ENCODE measurements around the gene CNTNAP2. TPM values are rescaled to one million over a fixed set of nuclear protein-coding genes. Genes with fewer than 3 reads are reported as not detected.

The CNTNAP2 gene
- total RNA-seq, 4 donors from 2014 or later = 0.25 to 0.89 (median 0.30) TPM; not detected in 1

DNA sequence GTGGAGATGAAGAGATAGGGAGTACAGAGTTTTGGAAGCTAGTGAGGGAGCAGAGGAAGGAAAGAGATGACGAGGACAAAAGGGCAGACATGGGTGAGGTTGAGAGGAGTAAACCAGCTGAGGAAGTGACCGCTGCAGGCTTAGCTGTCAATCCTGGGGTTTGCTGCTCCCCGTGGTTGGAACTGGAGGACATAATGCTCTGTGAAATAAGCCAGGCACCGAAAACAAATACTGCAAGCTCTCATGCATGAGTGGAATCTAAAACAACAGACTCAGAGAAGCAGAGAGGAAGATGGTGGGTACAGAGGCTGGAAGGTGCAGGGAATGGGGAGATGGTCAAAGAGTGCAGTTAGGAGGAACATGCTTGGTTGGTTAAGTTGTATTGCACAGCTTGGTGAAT lies 1991.8 kb downstream of the CNTNAP2 start:
- 68% methylated on average over 4 of the region's 4 CpGs for WGBS
- no peaks in the 10 kb centered on the region for H3K36me3 ChIP-seq
- H3K4me3 ChIP-seq = no peak overlapping the region
- H3K27ac ChIP-seq = no peak overlapping the region
- no peak for DNase-seq (ENCODE audit: low spot score in 2 of 2)
- no peaks in the 10 kb centered on the region for H3K27me3 ChIP-seq
- H3K9me3 ChIP-seq = no peaks in the 10 kb centered on the region
- TF ChIP-seq POLR2A (IDR thresholded peaks at IDR 0.05) (no peak), EP300 (IDR thresholded peaks at IDR 0.05) (no peak), POLR2AphosphoS5 (IDR thresholded peaks at IDR 0.05) (no peak)
- TF ChIP-seq, protein P1, sequence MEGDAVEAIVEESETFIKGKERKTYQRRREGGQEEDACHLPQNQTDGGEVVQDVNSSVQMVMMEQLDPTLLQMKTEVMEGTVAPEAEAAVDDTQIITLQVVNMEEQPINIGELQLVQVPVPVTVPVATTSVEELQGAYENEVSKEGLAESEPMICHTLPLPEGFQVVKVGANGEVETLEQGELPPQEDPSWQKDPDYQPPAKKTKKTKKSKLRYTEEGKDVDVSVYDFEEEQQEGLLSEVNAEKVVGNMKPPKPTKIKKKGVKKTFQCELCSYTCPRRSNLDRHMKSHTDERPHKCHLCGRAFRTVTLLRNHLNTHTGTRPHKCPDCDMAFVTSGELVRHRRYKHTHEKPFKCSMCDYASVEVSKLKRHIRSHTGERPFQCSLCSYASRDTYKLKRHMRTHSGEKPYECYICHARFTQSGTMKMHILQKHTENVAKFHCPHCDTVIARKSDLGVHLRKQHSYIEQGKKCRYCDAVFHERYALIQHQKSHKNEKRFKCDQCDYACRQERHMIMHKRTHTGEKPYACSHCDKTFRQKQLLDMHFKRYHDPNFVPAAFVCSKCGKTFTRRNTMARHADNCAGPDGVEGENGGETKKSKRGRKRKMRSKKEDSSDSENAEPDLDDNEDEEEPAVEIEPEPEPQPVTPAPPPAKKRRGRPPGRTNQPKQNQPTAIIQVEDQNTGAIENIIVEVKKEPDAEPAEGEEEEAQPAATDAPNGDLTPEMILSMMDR (IDR thresholded peaks at IDR 0.05) = no peak
- no peaks in the 10 kb centered on the region for H3K4me1 ChIP-seq

- H3K27me3 ChIP-seq = no peaks in the 10 kb centered on the region
- TF ChIP-seq EP300 (IDR thresholded peaks at IDR 0.05) (no peak), POLR2AphosphoS5 (IDR thresholded peaks at IDR 0.05) (no peak)
- no peak overlapping the region for H3K27ac ChIP-seq
- no peak for DNase-seq (ENCODE audit: low spot score in 2 of 2)
- H3K4me1 ChIP-seq = no peaks in the 10 kb centered on the region
- H3K9me3 ChIP-seq = no peaks in the 10 kb centered on the region
- WGBS = 83% methylated on average over 12 of the region's 13 CpGs
- H3K36me3 ChIP-seq = no peaks in the 10 kb centered on the region
- H3K4me3 ChIP-seq = no peak overlapping the region
Measured at GRCh38 chr7:148110097-148110868, 1993.7 kb downstream of the CNTNAP2 start.

- no peak overlapping the region for H3K4me3 ChIP-seq
- no peaks in the 10 kb centered on the region for H3K4me1 ChIP-seq
- no peak for DNase-seq (ENCODE audit: low spot score in 2 of 2)
- 38% methylated on average over 3 of the region's 3 CpGs for WGBS
- TF ChIP-seq, protein P1 (IDR thresholded peaks at IDR 0.05) = no peak
- TF ChIP-seq EP300 (IDR thresholded peaks at IDR 0.05) (no peak), POLR2AphosphoS5 (IDR thresholded peaks at IDR 0.05) (no peak), POLR2A (IDR thresholded peaks at IDR 0.05) (no peak)
- no peaks in the 10 kb centered on the region for H3K9me3 ChIP-seq
- no peaks in the 10 kb centered on the region for H3K36me3 ChIP-seq
- H3K27ac ChIP-seq = no peak overlapping the region
- peaks cover 4% of the 10 kb centered on the region for H3K27me3 ChIP-seq
Measured at GRCh38 chr7:148114804-148115203, 1998.2 kb downstream of the CNTNAP2 start.

DNA sequence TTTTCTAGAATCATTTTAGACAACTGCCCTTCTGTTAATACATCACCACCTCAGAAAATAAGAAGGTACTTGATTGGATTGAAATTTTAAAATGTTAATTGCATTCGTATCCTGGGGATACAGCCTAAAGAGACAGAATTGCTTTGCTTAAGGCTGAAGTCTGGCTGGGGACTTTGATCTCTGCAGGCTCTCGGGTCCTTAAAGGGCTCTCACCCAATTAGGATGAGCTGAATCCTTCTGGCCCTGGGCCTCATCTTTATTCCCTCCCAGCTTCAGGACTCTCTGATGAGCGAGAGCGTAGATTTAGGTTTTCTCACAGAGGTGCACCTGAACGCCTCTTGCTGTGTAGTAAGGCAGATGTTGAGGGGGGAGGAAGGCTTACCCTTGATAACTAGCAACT lies 1998.7 kb downstream of the CNTNAP2 start:
- 68% methylated on average over 5 of the region's 5 CpGs for WGBS
- H3K4me3 ChIP-seq = no peak overlapping the region

GRCh38 chr7:148116195-148116594 lies 1999.6 kb downstream of the CNTNAP2 start:
- Histone ChIP-seq H3K4me1 (no peaks in the 10 kb centered on the region), H3K27me3 (peaks cover 4% of the 10 kb centered on the region), H3K4me3 (no peak overlapping the region), H3K9me3 (no peaks in the 10 kb centered on the region), H3K36me3 (no peaks in the 10 kb centered on the region), H3K27ac (no peak overlapping the region)
- DNase-seq (ENCODE audit: low spot score in 2 of 2) = no peak
- 62% methylated on average over 5 of the region's 5 CpGs for WGBS
- TF ChIP-seq POLR2AphosphoS5 (IDR thresholded peaks at IDR 0.05) (no peak), EP300 (IDR thresholded peaks at IDR 0.05) (no peak)

More for the DNA sequence above, 1998.7 kb downstream of the CNTNAP2 start:
- Histone ChIP-seq H3K4me1 (no peaks in the 10 kb centered on the region), H3K9me3 (no peaks in the 10 kb centered on the region), H3K27me3 (peaks cover 4% of the 10 kb centered on the region), H3K27ac (no peak overlapping the region), H3K36me3 (no peaks in the 10 kb centered on the region)
- DNase-seq (ENCODE audit: low spot score in 2 of 2) = no peak
- TF ChIP-seq, protein P1 (IDR thresholded peaks at IDR 0.05) = no peak
- no peak for TF ChIP-seq POLR2AphosphoS5 (IDR thresholded peaks at IDR 0.05)
- no peak for TF ChIP-seq EP300 (IDR thresholded peaks at IDR 0.05)
- no peak for TF ChIP-seq POLR2A (IDR thresholded peaks at IDR 0.05)

- H3K4me3 ChIP-seq = no peak overlapping the region
- WGBS = 57% methylated on average over 4 of the region's 4 CpGs
- H3K27ac ChIP-seq = no peak overlapping the region
- DNase-seq (ENCODE audit: low spot score in 2 of 2) = no peak
- no peaks in the 10 kb centered on the region for H3K36me3 ChIP-seq
- TF ChIP-seq POLR2AphosphoS5 (IDR thresholded peaks at IDR 0.05) (no peak), EP300 (IDR thresholded peaks at IDR 0.05) (no peak), POLR2A (IDR thresholded peaks at IDR 0.05) (no peak)
- TF ChIP-seq, protein P1 (IDR thresholded peaks at IDR 0.05) = no peak
- no peaks in the 10 kb centered on the region for H3K9me3 ChIP-seq
- H3K4me1 ChIP-seq = no peaks in the 10 kb centered on the region
- H3K27me3 ChIP-seq = peaks cover 4% of the 10 kb centered on the region
Measured at GRCh38 chr7:148116829-148117403, 2000.3 kb downstream of the CNTNAP2 start.

Measured in suprapubic skin (tissue), 4 donors.